B cell (primary cell): ENCODE results near the gene CLK2. TPM values are rescaled to one million over a fixed set of nuclear protein-coding genes. Genes with fewer than 3 reads are reported as not detected.

Experiments
- ATAC-seq: fragments of 200-7000 bp; cut with Tn5 transposase; one replicate; pipeline ENCODE4 v1.10.0; 2021; ENCODE audit warnings: low read depth, mild to moderate bottlenecking, moderate number of reproducible peaks, moderate library complexity
- CTCF ChIA-PET: fragments of 350-600 bp; sonication (Branson Sonifier 250); formaldehyde crosslinking; loops from one replicate; lab custom pipeline; 2021; ENCODE audit warnings: antibody characterized with exemption, inconsistent platforms; lab: Charles Lee
- POLR2A ChIA-PET: fragments of 350-600 bp; sonication (Branson Sonifier 250); formaldehyde crosslinking; loops from one replicate; lab custom pipeline; 2021; ENCODE audit warnings: antibody characterized with exemption; lab: Charles Lee
- DNase-seq: peaks from one replicate; pipeline ENCODE4 v3.0.0; 2013
- H2AFZ ChIP-seq: 2 replicates; pipeline ENCODE4 v1.6.1; 2012; ENCODE audit warnings: mild to moderate bottlenecking, low read depth, low read length; ENCODE audit not compliant: insufficient read depth, poor library complexity, severe bottlenecking
- H3K27ac ChIP-seq, 2 donors: 1 replicate in 1 of 2; 2 replicates in 1 of 2; pipeline ENCODE4 v1.5.1; 2012 to 2013; ENCODE audit warnings: low read length in 2 of 2, mild to moderate bottlenecking in 2 of 2, moderate library complexity in 1 of 2
- H3K27me3 ChIP-seq, 4 experiments: fragments of 200-600 bp in 1 of 4; sonication (generic) in 1 of 4; replicated peaks in 1 of 4; 1 replicate in 2 of 4; 2 replicates in 2 of 4; pipeline versions ENCODE4 v1.6.1 to v1.7.0; 2013 to 2016; ENCODE audit warnings: low read length in 3 of 4, mild to moderate bottlenecking in 2 of 4, mixed read lengths in 1 of 4, moderate library complexity in 1 of 4; ENCODE audit not compliant: insufficient read depth in 4 of 4, control insufficient read depth in 3 of 4; ENCODE audit errors: control extremely low read depth in 1 of 4
- H3K36me3 ChIP-seq, 2 experiments: replicated peaks in 1 of 2; 1 replicate in 1 of 2; 2 replicates in 1 of 2; pipeline versions ENCODE4 v1.6.1 to v1.7.1; 2013; ENCODE audit warnings: low read length in 1 of 2; ENCODE audit not compliant: insufficient read depth in 2 of 2, control insufficient read depth in 1 of 2; ENCODE audit errors: control extremely low read depth in 1 of 2, extremely low read depth in 1 of 2
- H3K4me1 ChIP-seq, 2 donors: fragments of 200-600 bp in 1 of 2; sonication (generic) in 1 of 2; 1 replicate in 1 of 2; 2 replicates in 1 of 2; pipeline versions ENCODE4 v1.5.1 to v1.6.1; 2013 to 2017; ENCODE audit warnings: low read length in 2 of 2; ENCODE audit not compliant: control insufficient read depth in 2 of 2, insufficient read depth in 2 of 2
- H3K4me2 ChIP-seq: replicated peaks from 2 replicates; pipeline ENCODE3; 2012; ENCODE audit warnings: mild to moderate bottlenecking, low read depth, low read length; ENCODE audit not compliant: poor library complexity, severe bottlenecking
- H3K4me3 ChIP-seq, 5 experiments: fragments of 200-600 bp in 1 of 5; sonication (generic) in 1 of 5; 1 replicate in 3 of 5; 2 replicates in 2 of 5; pipeline versions ENCODE4 v1.5.1 to v1.7.0; 2011 to 2016; ENCODE audit warnings: low read length in 4 of 5, mild to moderate bottlenecking in 4 of 5, low read depth in 2 of 5, control low read depth in 1 of 5, moderate library complexity in 1 of 5; ENCODE audit not compliant: insufficient read depth in 1 of 5; ENCODE audit errors: control extremely low read depth in 1 of 5, extremely low read depth in 1 of 5
- H3K79me2 ChIP-seq: fragments of 200-600 bp; sonication (generic); one replicate; pipeline ENCODE4 v1.6.0; 2016; ENCODE audit warnings: low read length; ENCODE audit not compliant: control insufficient read depth, insufficient read depth
- H3K9ac ChIP-seq: fragments of 200-600 bp; sonication (generic); 2 replicates; pipeline ENCODE4 v1.6.1; 2017; ENCODE audit warnings: mild to moderate bottlenecking, low read length, moderate library complexity
- H3K9me3 ChIP-seq, 3 donors: one replicate each; pipeline versions ENCODE4 v1.6.1 to v1.7.1; 2013; ENCODE audit warnings: low read length in 2 of 3; ENCODE audit not compliant: control insufficient read depth in 2 of 3, insufficient read depth in 1 of 3; ENCODE audit errors: control extremely low read depth in 1 of 3
- H4K20me1 ChIP-seq: 2 replicates; pipeline ENCODE4 v1.6.0; 2012; ENCODE audit warnings: mild to moderate bottlenecking, low read length; ENCODE audit not compliant: insufficient read depth, control insufficient read depth, poor library complexity, severe bottlenecking
- H3K27ac Mint-ChIP-seq: one replicate; pipeline ENCODE4 v1.8.0; 2021; ENCODE audit warnings: mixed read lengths
- H3K27me3 Mint-ChIP-seq: one replicate; pipeline ENCODE4 v1.8.0; 2021; ENCODE audit warnings: mixed read lengths
- H3K4me1 Mint-ChIP-seq: one replicate; pipeline ENCODE4 v1.8.0; 2021; ENCODE audit warnings: mixed read lengths
- H3K4me3 Mint-ChIP-seq: one replicate; pipeline ENCODE4 v1.8.0; 2021; ENCODE audit warnings: mixed read lengths
- H3K9me3 Mint-ChIP-seq: one replicate; pipeline ENCODE4 v1.8.0; 2022; ENCODE audit warnings: mixed read lengths; ENCODE audit not compliant: insufficient read depth
- CTCF ChIP-seq: fragments of 200-600 bp; IDR thresholded peaks from one replicate; pipeline ENCODE4 v1.8.0; 2022; ENCODE audit warnings: antibody characterized with exemption, mild to moderate bottlenecking
- EZH2 ChIP-seq: IDR thresholded peaks from 2 replicates; pipeline ENCODE4 v1.6.1; 2012; ENCODE audit warnings: borderline replicate concordance, low read depth, mild to moderate bottlenecking, moderate library complexity, low read length; ENCODE audit not compliant: insufficient read depth, poor library complexity, severe bottlenecking
- WGBS: methylation state at CpG from one replicate; pipeline ENCODE4 v1.1.5; 2013; ENCODE audit warnings: missing lambda C conversion rate; ENCODE audit not compliant: insufficient coverage; 5-methylcytosine and 5-hydroxymethylcytosine counted together
- intact Hi-C: fragments of 100-400 bp; cut with micrococcal nuclease; formaldehyde crosslinking; loops from one replicate; pipeline ENCODE4 v1.10.0; 2022
- polyA plus RNA-seq: library from polyadenylated mRNA; depleted of rRNA; stranded (reverse); fragments of >200 nt; gene quantifications from 2 replicates; pipeline ENCODE4 v1.2.3, GENCODE V29; 2012
- total RNA-seq, 2 donors: library from RNA; stranded (reverse); fragments of 120-200 nt in 1 of 2; gene quantifications; 1 replicate in 1 of 2; 2 replicates in 1 of 2; pipeline versions ENCODE4 v1.2.3 to v1.2.4, GENCODE V29; 2013 to 2022

Gene CLK2
- total and polyA plus RNA-seq, 2 donors (not counting 1 experiment from before 2014, with no cell fraction given) = 152 to 161 TPM

- ATAC-seq (peak; percentile 97), DNase-seq (peak; percentile 95)
- H3K9me3 ChIP-seq = peaks cover 0 to 4% (median 2%) of the 10 kb centered on the region in 3 donors
- H3K27me3 Mint-ChIP-seq = peaks cover 4% of the 10 kb centered on the region
- ChIA-PET POLR2A (interaction anchor here (0.9 to 2.2 kb wide), 5 partner anchors 10 to 72 kb away, joined by 3 to 12 read pairs (median 8); partner anchors contain the start of genes ENTREP3, KRTCAP2 and MTX1), CTCF (interaction anchor here (0.7 to 1.8 kb wide), 8 partner anchors 17 to 80 kb away, joined by 3 to 9 read pairs (median 6); partner anchors contain the start of genes KRTCAP2, MTX1 and SCAMP3)
- peaks cover 9% of the 10 kb centered on the region for H3K79me2 ChIP-seq
- H3K4me2 ChIP-seq = peak overlapping the region; percentile 87
- H4K20me1 ChIP-seq = no peaks in the 10 kb centered on the region
- H3K4me1 ChIP-seq = peaks cover 27 to 36% of the 10 kb centered on the region in 2 donors
- intact Hi-C loops = loop anchor here (1.0 to 5.0 kb wide), 4 partner anchors 18 to 72 kb away; partner anchors contain the start of genes HCN3, KRTCAP2, SCAMP3 and THBS3
- TF ChIP-seq EZH2 (no peak), CTCF (peak; percentile 45)
- WGBS = under 1% methylated on average over 41 of the region's 53 CpGs
- peak overlapping the region; percentile 78 for H2AFZ ChIP-seq
- H3K4me1 Mint-ChIP-seq = peaks cover 33% of the 10 kb centered on the region
- H3K9ac ChIP-seq = peak overlapping the region; percentile 62
- peak overlapping the region; percentile 62 to 71 for H3K27ac ChIP-seq
- H3K9me3 Mint-ChIP-seq = no peaks in the 10 kb centered on the region
- H3K27me3 ChIP-seq = no peaks in the 10 kb centered on the region
- H3K27ac Mint-ChIP-seq = peak overlapping the region; percentile 96
- H3K4me3 Mint-ChIP-seq = peak overlapping the region; percentile 82
- peak overlapping the region; percentile 60 to 79 (median 67) for H3K4me3 ChIP-seq
- H3K36me3 ChIP-seq = no peaks in the 10 kb centered on the region
Observed at GRCh38 chr1:155244368-155245162, 28.7 kb downstream of the CLK2 start.
